Heart right ventricle (tissue), 16 donors: ENCODE measurements around the gene EPHA8. TPM values are rescaled to one million over a fixed set of nuclear protein-coding genes. Genes with fewer than 3 reads are reported as not detected.

Source experiments
- ATAC-seq, 8 donors: fragments of 200-7000 bp; cut with Tn5 transposase; one replicate each; pipeline ENCODE4 v1.9.1; 2020; ENCODE audit warnings: mild to moderate bottlenecking in 8 of 8, moderate library complexity in 8 of 8, moderate number of reproducible peaks in 1 of 8
- DNase-seq, 2 donors: peaks; one replicate each; pipeline ENCODE4 v3.0.0-alpha.2; 2020
- H3K27ac ChIP-seq, 10 donors: fragments of 200-600 bp; sonication (generic) in 2 of 10; one replicate each; pipeline versions ENCODE4 v1.5.0 to v1.8.0; 2020 to 2022; ENCODE audit warnings: mild to moderate bottlenecking in 3 of 10
- H3K27me3 ChIP-seq, 7 donors: fragments of 200-600 bp; one replicate each; pipeline ENCODE4 v1.8.0; 2021 to 2022; ENCODE audit warnings: mild to moderate bottlenecking in 2 of 7
- H3K36me3 ChIP-seq, 9 donors: fragments of 200-600 bp; sonication (generic) in 1 of 9; one replicate each; pipeline versions ENCODE4 v1.5.0 to v1.8.0; 2020 to 2022; ENCODE audit warnings: mild to moderate bottlenecking in 2 of 9
- H3K4me1 ChIP-seq, 9 donors: fragments of 200-600 bp; sonication (generic) in 1 of 9; one replicate each; pipeline versions ENCODE4 v1.5.0 to v1.8.0; 2020 to 2022; ENCODE audit warnings: mild to moderate bottlenecking in 4 of 9
- H3K4me3 ChIP-seq, 10 donors: fragments of 200-600 bp; sonication (generic) in 2 of 10; one replicate each; pipeline versions ENCODE4 v1.5.0 to v1.8.0; 2020 to 2022; ENCODE audit warnings: mild to moderate bottlenecking in 7 of 10, moderate library complexity in 2 of 10
- H3K9me3 ChIP-seq, 11 donors: fragments of 200-600 bp in 10 of 11; sonication (generic) in 2 of 11; one replicate each; pipeline versions ENCODE4 v1.5.0 to v1.8.0; 2013 to 2022; ENCODE audit warnings: mild to moderate bottlenecking in 2 of 11, control low read depth in 1 of 11, moderate library complexity in 1 of 11
- WGBS, 2 donors: extraction: QIAGEN DNeasy Blood & Tissue Kit; methylation state at CpG; one replicate each; pipeline ENCODE4 v1.1.7; 2013; ENCODE audit warnings: inconsistent platforms in 1 of 2; 5-methylcytosine and 5-hydroxymethylcytosine counted together
- intact Hi-C, 10 donors: fragments of 100-400 bp; cut with DNase I; formaldehyde crosslinking; loops; one replicate each; pipeline versions ENCODE4 v1.11.1 to v1.14.2; 2022
- polyA plus RNA-seq, 2 donors: library from polyadenylated mRNA; stranded (reverse); fragments of 200-250 nt; gene quantifications; one replicate each; pipeline ENCODE4 v1.2.3, GENCODE V29; 2013
- total RNA-seq, 10 donors: library from RNA; stranded (reverse); fragmentation: NEBNext Ultra II Directional in 3 of 10; extraction: Animal tissue kit (Norgen Biotek cat#: 25700) in 3 of 10; gene quantifications; one replicate each; pipeline versions ENCODE4 v1.2.1 to v1.2.4, GENCODE V29; 2021 to 2023
- TF ChIP-seq, protein P1 (sequence below), 9 donors: fragments of 200-600 bp; sonication (generic) in 2 of 9; IDR thresholded peaks; one replicate each; pipeline versions ENCODE4 v1.5.0 to v1.8.0; 2021 to 2022; ENCODE audit warnings: antibody characterized with exemption in 9 of 9, mild to moderate bottlenecking in 5 of 9, moderate library complexity in 1 of 9
- donor health status: Arrhythmogenic right ventricular cardiomyopathy.
- donor health status: ischemic (EF 13 %, LVEDD 7.1; RV severe dilation, severe dysfunction).
- donor health status: healthy with polysubstance abuse.
- donor health status: DM: no; HTN: yes; CAD: no.
- donor health status: DM: no; HTN: no; CAD: no.
- donor health status: ischemic (EF 25% LVEDD 6.9; RV normal size, moderate dysfunction).
- donor health status: ischemic (EF 25% LVEDD 5.7; RV mildly dilated, moderate dysfunction).
- donor health status: healthy.
- donor health status: DM: yes; HTN: yes; CAD: no.
- donor health status: Ischemic cardiomyopathy.
- donor health status: ischemic (EF 35%, LVEDD 5.7; RV mildly dilated, moderate dysfunction).
- donor health status: nonischemic (EF 11% LVEDD 7.7; RV severe dilation, severe dysfunction).
- donor health status: DM: yes; HTN: yes; CAD: no.
- donor health status: PGD.
- donor health status: ischemic (EF 29% LVEDD 5.4; RV normal size, mild dysfunction).
- donor health status: nonischemic (EF 23%, LVEDD 6.1; RV moderate dilation, normal function).

EPHA8 gene
- total and polyA plus RNA-seq, 12 donors: 0.12 to 0.30 TPM; not detected in 10

DNA sequence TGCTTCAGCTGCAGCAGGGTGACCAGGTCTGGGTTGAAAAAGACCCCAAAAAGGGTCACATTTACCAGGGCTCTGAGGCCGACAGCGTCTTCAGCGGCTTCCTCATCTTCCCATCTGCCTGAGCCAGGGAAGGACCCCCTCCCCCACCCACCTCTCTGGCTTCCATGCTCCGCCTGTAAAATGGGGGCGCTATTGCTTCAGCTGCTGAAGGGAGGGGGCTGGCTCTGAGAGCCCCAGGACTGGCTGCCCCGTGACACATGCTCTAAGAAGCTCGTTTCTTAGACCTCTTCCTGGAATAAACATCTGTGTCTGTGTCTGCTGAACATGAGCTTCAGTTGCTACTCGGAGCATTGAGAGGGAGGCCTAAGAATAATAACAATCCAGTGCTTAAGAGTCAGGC is 76.0 kb downstream of the EPHA8 start:
- TF ChIP-seq, protein P1, sequence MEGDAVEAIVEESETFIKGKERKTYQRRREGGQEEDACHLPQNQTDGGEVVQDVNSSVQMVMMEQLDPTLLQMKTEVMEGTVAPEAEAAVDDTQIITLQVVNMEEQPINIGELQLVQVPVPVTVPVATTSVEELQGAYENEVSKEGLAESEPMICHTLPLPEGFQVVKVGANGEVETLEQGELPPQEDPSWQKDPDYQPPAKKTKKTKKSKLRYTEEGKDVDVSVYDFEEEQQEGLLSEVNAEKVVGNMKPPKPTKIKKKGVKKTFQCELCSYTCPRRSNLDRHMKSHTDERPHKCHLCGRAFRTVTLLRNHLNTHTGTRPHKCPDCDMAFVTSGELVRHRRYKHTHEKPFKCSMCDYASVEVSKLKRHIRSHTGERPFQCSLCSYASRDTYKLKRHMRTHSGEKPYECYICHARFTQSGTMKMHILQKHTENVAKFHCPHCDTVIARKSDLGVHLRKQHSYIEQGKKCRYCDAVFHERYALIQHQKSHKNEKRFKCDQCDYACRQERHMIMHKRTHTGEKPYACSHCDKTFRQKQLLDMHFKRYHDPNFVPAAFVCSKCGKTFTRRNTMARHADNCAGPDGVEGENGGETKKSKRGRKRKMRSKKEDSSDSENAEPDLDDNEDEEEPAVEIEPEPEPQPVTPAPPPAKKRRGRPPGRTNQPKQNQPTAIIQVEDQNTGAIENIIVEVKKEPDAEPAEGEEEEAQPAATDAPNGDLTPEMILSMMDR (IDR thresholded peaks at IDR 0.05): no peak
- Histone ChIP-seq H3K27ac (peak overlapping the region in 1 of 10 donors; percentile 81), H3K9me3 (no peaks in the 10 kb centered on the region), H3K4me1 (peaks cover 0 to 17% (median 3%) of the 10 kb centered on the region in 9 donors), H3K4me3 (peak overlapping the region in 2 of 10 donors; percentile 17 to 56), H3K36me3 (peaks cover 0 to 5% (median 0%) of the 10 kb centered on the region in 9 donors), H3K27me3 (peaks cover 0 to 41% (median 21%) of the 10 kb centered on the region in 7 donors)
- 32% methylated on average over 8 of the region's 8 CpGs for WGBS, 2 donors
- ATAC-seq (no peak), DNase-seq (no peak)
- intact Hi-C loops: loop anchor here in 3 of 10 donors (10.0 kb wide), 3 partner anchors 94 to 114 kb away; no protein-coding TSS in a partner anchor

GRCh38 chr1:22641247-22641646 is 78.0 kb downstream of the EPHA8 start:
- ATAC-seq (no peak), DNase-seq (no peak)
- TF ChIP-seq, protein P1 (IDR thresholded peaks at IDR 0.05): no peak
- no peak overlapping the region for H3K27ac ChIP-seq
- peaks cover 0 to 36% (median 21%) of the 10 kb centered on the region in 7 donors for H3K27me3 ChIP-seq
- peaks cover 0 to 5% (median 0%) of the 10 kb centered on the region in 9 donors for H3K36me3 ChIP-seq
- H3K9me3 ChIP-seq: no peaks in the 10 kb centered on the region
- intact Hi-C loops: loop anchor here in 6 of 10 donors (5.0 to 10.0 kb wide), 6 partner anchors 106 to 536 kb away; no protein-coding TSS in a partner anchor
- peaks cover 0 to 13% (median 3%) of the 10 kb centered on the region in 9 donors for H3K4me1 ChIP-seq
- WGBS, 2 donors: 53 to 60% methylated on average over 8 of the region's 8 CpGs
- H3K4me3 ChIP-seq: no peak overlapping the region

DNA sequence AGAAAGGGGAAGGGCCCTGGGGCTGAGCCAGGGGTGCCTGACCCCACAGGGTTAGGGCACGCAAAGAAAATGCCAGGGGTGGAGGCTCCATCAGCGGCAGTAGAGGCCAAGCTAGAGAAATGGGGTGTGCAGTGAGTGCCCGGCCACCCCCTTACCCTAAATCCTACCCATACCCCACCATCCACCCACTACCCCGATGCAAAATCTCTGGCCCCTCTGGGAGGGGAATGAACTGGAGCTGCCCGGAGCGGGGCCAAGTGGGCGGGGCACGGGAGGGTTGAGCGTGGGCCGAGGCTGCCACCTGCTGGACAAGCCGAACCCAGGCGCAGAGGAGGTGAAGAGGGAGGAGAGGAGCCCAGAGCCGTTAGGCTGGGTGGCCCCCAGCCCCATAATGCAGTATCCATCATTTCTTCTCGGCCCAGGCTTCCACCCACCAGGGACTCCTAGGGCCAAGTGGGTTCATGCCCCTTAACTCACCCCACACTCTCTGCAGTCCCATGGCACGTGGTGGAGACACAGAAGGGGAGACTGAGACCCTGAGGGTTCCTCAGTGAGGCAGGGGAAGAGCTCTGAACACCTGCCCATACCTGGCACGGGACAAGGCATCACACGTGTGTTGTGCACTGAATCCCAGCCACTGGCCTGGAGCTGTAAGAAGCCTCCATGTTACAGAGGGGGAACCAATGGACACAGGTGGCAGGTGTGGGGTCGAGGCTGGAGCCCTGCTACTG is 78.8 kb downstream of the EPHA8 start:
- H3K9me3 ChIP-seq: no peaks in the 10 kb centered on the region
- ATAC-seq (peak; percentile 78 to 90 (median 88)), DNase-seq (peak; percentile 81 to 88)
- peaks cover 0 to 6% (median 0%) of the 10 kb centered on the region in 9 donors for H3K36me3 ChIP-seq
- peaks cover 0 to 13% (median 3%) of the 10 kb centered on the region in 9 donors for H3K4me1 ChIP-seq
- peak overlapping the region in 1 of 10 donors; percentile 56 for H3K27ac ChIP-seq
- TF ChIP-seq, protein P1 (IDR thresholded peaks at IDR 0.05): peak; percentile 84 to 97 (median 93)
- no peak overlapping the region for H3K4me3 ChIP-seq
- WGBS, 2 donors: 10 to 11% methylated on average over 18 of the region's 18 CpGs
- H3K27me3 ChIP-seq: peaks cover 0 to 28% (median 21%) of the 10 kb centered on the region in 7 donors
- intact Hi-C loops: loop anchor here (1.0 to 10.0 kb wide), 8 partner anchors 107 to 537 kb away; no protein-coding TSS in a partner anchor

- peak; percentile 33 to 42 for DNase-seq
- intact Hi-C loops: loop anchor here in 7 of 10 donors (2.0 to 10.0 kb wide), 7 partner anchors 109 to 539 kb away; no protein-coding TSS in a partner anchor
- peaks cover 0 to 26% (median 13%) of the 10 kb centered on the region in 7 donors for H3K27me3 ChIP-seq
- H3K36me3 ChIP-seq: peaks cover 0 to 11% (median 0%) of the 10 kb centered on the region in 9 donors
- H3K27ac ChIP-seq: peak within 1 kb of the TSS in 5 of 10 donors; percentile 25 to 86 (median 37)
- H3K9me3 ChIP-seq: no peaks in the 10 kb centered on the region
- peak; percentile 35 to 58 (median 52) for ATAC-seq
- TF ChIP-seq, protein P1 (IDR thresholded peaks at IDR 0.05): no peak
- H3K4me1 ChIP-seq: peaks cover 0 to 13% (median 3%) of the 10 kb centered on the region in 9 donors
- peak within 1 kb of the TSS in 8 of 10 donors; percentile 5 to 55 (median 30) for H3K4me3 ChIP-seq
- WGBS, 2 donors: 71 to 81% methylated on average over 8 of the region's 8 CpGs
These were observed 80.1 kb downstream of the EPHA8 start, which contains the start of gene C1QC for GRCh38 chr1:22643381-22643780. TSS of gene C1QC (plus strand) at chr1:22643633. CDS start at chr1:22644024, 391 bp downstream.
